Kidney (tissue), 14 donors: Measurements from ENCODE around the gene DNM2. TPM values are rescaled to one million over a fixed set of nuclear protein-coding genes. Genes with fewer than 3 reads are reported as not detected.
"Not testable (repeated sequence)": the region's sequence is repeated elsewhere in the genome, so short reads cannot be mapped to it uniquely, and the experiment has no call there.

Experiments used
- DNase-seq, 5 donors: peaks; one replicate each; pipeline ENCODE4 v3.0.0-alpha.2; 2013 to 2020
- FAIRE-seq: peaks from 2 replicates; lab custom pipeline; 2012; peaks lifted over from hg19 to GRCh38; lab: Jason Lieb, UNC
- H3K27ac ChIP-seq, 2 donors: one replicate each; pipeline ENCODE4 v1.7.0; 2013; ENCODE audit warnings: low read depth in 2 of 2, low read length in 2 of 2, inconsistent platforms in 1 of 2
- H3K27me3 ChIP-seq: one replicate; pipeline ENCODE4 v1.7.1; 2013; ENCODE audit warnings: low read length, inconsistent platforms; ENCODE audit not compliant: control insufficient read depth, insufficient read depth
- H3K36me3 ChIP-seq, 3 donors: one replicate each; pipeline versions ENCODE4 v1.7.0 to v1.7.1; 2013; ENCODE audit warnings: low read length in 3 of 3, control low read depth in 1 of 3, inconsistent platforms in 1 of 3; ENCODE audit not compliant: insufficient read depth in 3 of 3, control insufficient read depth in 2 of 3
- H3K4me1 ChIP-seq, 3 donors: one replicate each; pipeline versions ENCODE4 v1.7.0 to v1.7.1; 2013; ENCODE audit warnings: low read length in 3 of 3, inconsistent platforms in 1 of 3, low read depth in 1 of 3; ENCODE audit not compliant: control insufficient read depth in 2 of 3, insufficient read depth in 2 of 3
- H3K4me3 ChIP-seq, 3 donors: one replicate each; pipeline versions ENCODE4 v1.7.0 to v1.8.1; 2013; ENCODE audit warnings: low read length in 3 of 3, control low read depth in 1 of 3, inconsistent platforms in 1 of 3
- H3K9ac ChIP-seq, 3 donors: one replicate each; pipeline versions ENCODE4 v1.7.0 to v1.7.1; 2013; ENCODE audit warnings: low read length in 3 of 3, control low read depth in 1 of 3, inconsistent platforms in 1 of 3
- H3K9me3 ChIP-seq, 3 donors: one replicate each; pipeline versions ENCODE4 v1.7.0 to v1.7.1; 2013; ENCODE audit warnings: low read length in 3 of 3, control low read depth in 1 of 3, inconsistent platforms in 1 of 3; ENCODE audit not compliant: control insufficient read depth in 2 of 3, insufficient read depth in 1 of 3
- CTCF ChIP-seq: IDR thresholded peaks from 3 replicates; pipeline ENCODE4 v1.5.1; 2012; ENCODE audit warnings: mild to moderate bottlenecking, moderate library complexity, borderline replicate concordance; ENCODE audit not compliant: insufficient read depth; ENCODE audit errors: extremely low read depth
- intact Hi-C: fragments of 100-400 bp; cut with DNase I; formaldehyde crosslinking; loops from one replicate; pipeline ENCODE4 v1.11.1; 2022
- polyA plus RNA-seq: library from polyadenylated mRNA; stranded (reverse); fragments of 350-450 nt; fragmentation: Illumina TruSeq; extraction: RNeasy Lipid Tissue Mini Kit (QIAGEN cat#74804); gene quantifications from one replicate; pipeline ENCODE4 v1.2.3, GENCODE V29; 2014; ENCODE audit warnings: low read depth, low replicate concordance; ENCODE audit not compliant: insufficient read depth
- total RNA-seq: library from RNA; stranded (reverse); fragmentation: NEBNext Ultra II Directional; extraction: Animal tissue kit (Norgen Biotek cat#: 25700); gene quantifications from one replicate; pipeline ENCODE4 v1.2.1, GENCODE V29; 2021
- donor health status: control.
- donor health status: control.
- donor health status: control.
- donor health status: control.
- donor health status: control.
- donor health status: DM: yes; HTN: yes; CAD: no.
- donor health status: Normal renal cell carcinoma (clear cell type).

The DNM2 gene
- total and polyA plus RNA-seq, 2 donors from 2014 or later = 79.0 to 226 TPM

DNA sequence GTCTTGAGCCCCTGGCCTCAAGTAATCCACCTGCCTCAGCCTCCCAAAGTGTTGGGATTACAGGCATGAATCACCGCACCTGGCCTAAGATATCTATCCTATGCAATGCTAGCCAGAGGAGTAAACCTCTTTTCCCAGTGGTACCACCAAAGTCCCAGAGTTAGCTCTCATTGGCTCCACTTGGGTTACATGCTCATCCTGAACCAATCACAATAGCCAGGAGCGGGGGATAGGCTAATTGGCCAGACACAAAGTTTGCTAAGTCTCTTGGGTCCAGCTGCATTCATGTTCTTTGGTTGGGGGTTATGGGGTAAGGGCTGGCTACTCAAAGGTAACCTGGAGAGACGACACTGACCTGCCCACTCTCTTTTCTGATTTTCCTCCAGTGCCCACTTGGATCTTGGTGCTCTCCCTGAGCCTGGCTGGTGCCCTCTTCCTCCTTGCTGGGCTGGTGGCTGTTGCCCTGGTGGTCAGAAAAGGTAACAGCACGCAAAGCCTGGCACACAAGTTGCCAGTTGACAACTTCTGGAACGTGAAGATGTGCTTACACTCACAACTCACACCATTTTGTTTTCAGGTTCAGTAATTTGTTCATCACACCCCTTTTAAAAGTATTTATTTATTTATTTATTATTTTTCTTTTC, 138.1 kb downstream of the DNM2 start:
- Histone ChIP-seq H3K9ac (no peak overlapping the region), H3K4me3 (no peak overlapping the region), H3K9me3 (no peaks in the 10 kb centered on the region), H3K4me1 (no peaks in the 10 kb centered on the region), H3K27me3 (no peaks in the 10 kb centered on the region), H3K36me3 (no peaks in the 10 kb centered on the region), H3K27ac (no peak overlapping the region)
- intact Hi-C loops = no loop called here
- no peak for DNase-seq
- TF ChIP-seq CTCF = peak; percentile 38
- FAIRE-seq = no peak

DNA sequence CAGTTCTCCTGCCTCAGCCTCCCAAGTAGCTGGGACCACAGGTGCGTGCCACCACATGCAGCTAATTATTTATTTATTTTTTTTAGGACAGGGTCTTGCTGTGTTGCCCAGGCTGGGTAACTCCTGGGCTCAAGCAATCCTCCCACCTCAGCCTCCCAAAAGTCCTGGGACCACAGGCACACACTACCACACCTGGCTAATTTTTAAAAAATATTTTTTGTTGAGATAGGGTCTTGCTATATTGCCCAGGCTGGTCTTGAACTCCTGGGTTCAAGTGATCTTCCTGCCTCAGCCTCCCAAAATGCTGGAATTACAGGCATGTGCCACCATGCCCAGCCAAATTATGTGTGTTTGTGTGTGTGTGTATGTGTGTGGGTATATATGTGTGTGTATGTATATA, 139.0 kb downstream of the DNM2 start:
- H3K27me3 ChIP-seq, FAIRE-seq, H3K9me3 ChIP-seq, intact Hi-C loops, H3K4me1 ChIP-seq, H3K9ac ChIP-seq, H3K4me3 ChIP-seq, H3K27ac ChIP-seq, DNase-seq, H3K36me3 ChIP-seq: not testable (repeated sequence)

DNA sequence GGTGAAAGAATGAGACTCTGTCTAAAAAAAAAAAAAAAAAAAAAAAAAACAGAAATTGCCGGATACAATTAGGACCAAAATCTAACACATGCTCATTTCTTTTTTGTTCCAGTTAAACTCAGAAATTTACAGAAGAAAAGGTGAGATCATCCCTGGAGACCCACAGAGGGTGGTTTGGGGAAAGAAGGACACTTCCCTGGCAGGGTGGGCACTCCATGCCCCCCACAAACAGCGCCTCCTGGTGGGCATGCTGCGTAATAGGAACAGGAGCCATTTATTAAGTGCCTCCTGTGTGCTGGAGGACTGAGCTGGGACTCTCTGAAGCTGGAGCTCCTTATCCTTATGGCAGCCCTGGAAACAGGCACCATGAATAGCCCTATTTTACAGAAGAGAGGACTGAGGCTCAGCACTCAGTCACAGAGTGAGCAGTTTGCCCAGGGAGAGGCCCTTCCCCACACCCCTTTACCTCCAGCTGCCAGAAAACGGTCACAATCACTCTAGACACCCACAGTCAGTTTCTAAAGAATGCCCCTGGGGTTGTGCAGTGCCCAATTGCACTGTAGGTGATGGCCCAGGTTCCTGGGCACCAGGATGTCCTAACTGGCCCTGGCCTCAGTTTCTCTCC, 140.4 kb downstream of the DNM2 start:
- H3K36me3 ChIP-seq = no peaks in the 10 kb centered on the region
- H3K4me3 ChIP-seq = no peak overlapping the region
- no peak overlapping the region for H3K9ac ChIP-seq
- no peak for DNase-seq
- no peak for FAIRE-seq
- H3K27me3 ChIP-seq = no peaks in the 10 kb centered on the region
- intact Hi-C loops = no loop called here
- no peaks in the 10 kb centered on the region for H3K4me1 ChIP-seq
- TF ChIP-seq CTCF = peak; percentile 29
- no peaks in the 10 kb centered on the region for H3K9me3 ChIP-seq
- H3K27ac ChIP-seq = no peak overlapping the region

DNA sequence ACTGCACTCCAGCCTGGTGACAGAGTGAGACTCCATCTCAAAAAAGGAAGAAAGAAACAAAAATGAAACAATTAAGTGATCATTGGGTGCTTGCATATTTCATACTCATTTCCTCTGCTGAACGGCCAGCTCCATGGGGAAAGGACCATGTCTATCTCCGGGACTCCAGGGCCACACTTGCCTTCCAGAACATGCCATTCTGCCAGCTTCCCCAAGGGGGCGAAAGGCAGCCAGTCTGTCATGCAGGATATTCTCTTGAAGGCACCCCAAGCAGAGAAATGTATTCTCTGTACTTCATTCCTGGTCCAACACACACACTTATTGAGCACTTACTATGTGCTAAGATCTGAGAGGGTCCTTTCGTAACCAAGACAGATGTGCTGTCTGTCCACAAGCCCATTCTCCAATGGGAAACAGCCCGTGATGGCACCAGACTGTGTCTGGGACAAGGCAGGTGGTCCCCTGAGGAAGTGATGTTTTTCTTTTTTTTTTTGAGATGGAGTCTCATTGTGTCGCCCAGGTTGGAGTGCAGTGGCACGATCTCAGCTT, 143.3 kb downstream of the DNM2 start:
- no peak overlapping the region for H3K9ac ChIP-seq
- no peak overlapping the region for H3K27ac ChIP-seq
- DNase-seq (no peak), FAIRE-seq (no peak)
- no peaks in the 10 kb centered on the region for H3K27me3 ChIP-seq
- TF ChIP-seq CTCF = peak; percentile 36
- no peaks in the 10 kb centered on the region for H3K36me3 ChIP-seq
- intact Hi-C loops = no loop called here
- peaks cover 0 to 3% (median 2%) of the 10 kb centered on the region in 3 donors for H3K4me1 ChIP-seq
- H3K4me3 ChIP-seq = no peak overlapping the region
- H3K9me3 ChIP-seq = no peaks in the 10 kb centered on the region
